Activated CD4-positive, CD25-positive, alpha-beta regulatory T cell (primary cell): Measurements from ENCODE around the gene GPHA2.
A peak's percentile ranks its signal among the peaks of the same experiment; 100 is the strongest.

Experiments used
- DNase-seq, 4 experiments: peaks; one replicate each; lab custom pipeline; 2025; lab: John Stamatoyannopoulos, UW

The GPHA2 gene

GRCh38 chr11:64930340-64930739 lies 5.4 kb downstream of the GPHA2 start:
- no peak for DNase-seq

DNA sequence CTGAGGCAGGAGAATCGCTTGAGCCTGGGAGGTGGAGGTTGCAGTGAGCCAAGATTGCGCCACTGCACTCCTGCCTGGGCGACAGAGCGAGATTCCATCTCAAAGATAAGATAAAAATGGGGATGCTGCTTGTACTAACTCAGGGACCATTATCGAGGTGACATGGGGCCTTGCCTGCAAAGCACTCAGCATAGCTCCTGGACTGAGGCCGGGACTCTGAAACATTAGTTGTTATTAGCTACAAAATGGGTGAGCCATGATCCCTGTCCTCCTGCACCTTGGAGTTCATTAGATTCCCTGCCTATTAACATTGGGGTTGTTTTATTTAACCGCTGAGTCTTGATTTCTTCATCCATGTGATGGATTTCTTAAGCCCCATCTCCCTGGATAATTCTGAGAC lies 6.1 kb downstream of the GPHA2 start:
- DNase-seq = no peak

GRCh38 chr11:64928957-64929356 lies 6.7 kb downstream of the GPHA2 start:
- DNase-seq = no peak

DNA sequence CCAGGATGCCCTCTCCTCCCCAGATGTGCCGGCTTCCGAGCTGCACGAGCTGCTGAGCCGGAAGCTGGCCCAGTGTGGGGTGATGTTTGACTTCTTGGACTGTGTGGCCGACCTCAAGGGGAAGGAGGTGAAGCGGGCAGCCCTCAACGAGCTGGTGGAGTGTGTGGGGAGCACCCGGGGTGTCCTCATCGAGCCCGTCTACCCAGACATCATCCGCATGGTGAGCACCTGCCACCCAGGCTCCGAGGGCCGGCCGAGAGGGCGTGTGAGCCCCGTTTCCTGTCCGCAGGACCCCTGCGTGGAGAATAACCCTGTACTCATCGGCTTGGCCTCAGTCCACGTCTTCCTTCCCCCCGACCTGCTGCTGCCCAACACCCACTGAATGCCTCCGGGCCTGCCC lies 9.0 kb downstream of the GPHA2 start:
- no peak for DNase-seq

- no peak for DNase-seq
Measured at GRCh38 chr11:64925536-64926436, 9.9 kb downstream of the GPHA2 start.

DNA sequence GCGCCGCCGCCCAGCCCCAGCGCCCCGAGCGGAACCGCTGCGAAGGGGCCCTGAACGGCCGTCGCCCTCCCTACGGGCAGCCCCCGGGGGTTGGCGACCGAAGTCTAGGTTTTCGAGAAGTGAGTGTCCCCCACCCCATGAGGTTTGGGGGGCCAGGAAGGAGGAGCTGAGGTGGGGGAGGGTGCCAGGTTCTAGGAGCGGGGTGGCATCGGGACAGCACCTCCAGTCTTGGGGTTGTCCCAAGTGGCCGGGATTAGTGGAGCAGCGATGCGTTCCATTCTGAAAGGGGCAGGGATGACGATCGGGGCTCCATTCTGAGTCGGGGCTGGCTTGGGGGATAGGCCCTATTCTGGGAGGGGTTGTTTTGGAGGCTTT lies 10.8 kb downstream of the GPHA2 start:
- no peak for DNase-seq

- DNase-seq = peak; percentile 75 to 85 (median 80)
Measured at GRCh38 chr11:64923944-64924909, 11.5 kb downstream of the GPHA2 start, which contains the start of gene PPP2R5B. PPP2R5B (plus strand) TSS chr11:64924689; CDS start chr11:64925735, 1,046 bp downstream.

- DNase-seq = no peak
Measured at GRCh38 chr11:64923151-64923661, 12.5 kb downstream of the GPHA2 start.

DNA sequence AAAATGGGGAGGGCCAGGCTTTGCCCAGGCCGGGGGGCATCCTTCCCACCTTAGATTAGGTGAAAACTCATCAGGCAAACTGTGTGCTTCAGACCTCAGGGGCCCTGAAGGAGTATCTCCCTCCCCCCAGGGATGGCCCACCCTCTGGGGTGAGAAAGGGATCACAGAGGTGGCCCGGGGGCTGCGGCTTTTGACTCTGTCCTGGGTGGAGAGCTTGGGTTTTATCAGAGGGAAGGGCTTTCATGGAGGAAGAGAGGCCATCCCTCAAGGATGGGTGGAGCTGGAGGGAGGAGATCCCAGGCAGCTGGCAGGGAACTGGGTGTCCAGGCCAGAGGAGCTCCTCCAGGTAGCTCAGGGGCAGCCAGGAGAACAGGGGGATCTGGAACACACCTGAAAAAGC lies 14.3 kb downstream of the GPHA2 start:
- no peak for DNase-seq

DNA sequence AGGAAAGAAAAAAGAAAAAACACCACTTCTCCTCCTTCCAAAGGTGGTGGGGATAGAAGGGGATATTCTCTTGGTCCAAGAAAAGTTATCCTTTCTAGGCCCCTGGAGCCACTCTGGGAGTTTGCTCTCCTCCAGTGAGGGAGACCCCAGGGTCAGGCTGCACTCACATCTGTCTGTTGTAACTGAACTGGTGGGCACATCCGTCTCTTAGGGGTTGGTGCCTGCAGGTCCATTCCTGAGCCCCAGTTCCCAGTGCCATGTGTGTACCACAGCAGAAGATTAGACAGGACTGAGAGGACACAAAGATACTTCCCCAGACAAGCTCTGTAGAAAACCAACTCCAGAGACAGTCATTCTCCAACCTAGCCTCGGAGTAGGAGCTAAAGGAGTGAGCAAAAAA lies 15.6 kb downstream of the GPHA2 start:
- DNase-seq = no peak

GRCh38 chr11:64919627-64920026 lies 16.1 kb downstream of the GPHA2 start:
- no peak for DNase-seq

- DNase-seq = no peak
Measured at GRCh38 chr11:64918017-64918416, 17.7 kb downstream of the GPHA2 start.

GRCh38 chr11:64917663-64917995 lies 18.1 kb downstream of the GPHA2 start:
- DNase-seq = no peak

DNA sequence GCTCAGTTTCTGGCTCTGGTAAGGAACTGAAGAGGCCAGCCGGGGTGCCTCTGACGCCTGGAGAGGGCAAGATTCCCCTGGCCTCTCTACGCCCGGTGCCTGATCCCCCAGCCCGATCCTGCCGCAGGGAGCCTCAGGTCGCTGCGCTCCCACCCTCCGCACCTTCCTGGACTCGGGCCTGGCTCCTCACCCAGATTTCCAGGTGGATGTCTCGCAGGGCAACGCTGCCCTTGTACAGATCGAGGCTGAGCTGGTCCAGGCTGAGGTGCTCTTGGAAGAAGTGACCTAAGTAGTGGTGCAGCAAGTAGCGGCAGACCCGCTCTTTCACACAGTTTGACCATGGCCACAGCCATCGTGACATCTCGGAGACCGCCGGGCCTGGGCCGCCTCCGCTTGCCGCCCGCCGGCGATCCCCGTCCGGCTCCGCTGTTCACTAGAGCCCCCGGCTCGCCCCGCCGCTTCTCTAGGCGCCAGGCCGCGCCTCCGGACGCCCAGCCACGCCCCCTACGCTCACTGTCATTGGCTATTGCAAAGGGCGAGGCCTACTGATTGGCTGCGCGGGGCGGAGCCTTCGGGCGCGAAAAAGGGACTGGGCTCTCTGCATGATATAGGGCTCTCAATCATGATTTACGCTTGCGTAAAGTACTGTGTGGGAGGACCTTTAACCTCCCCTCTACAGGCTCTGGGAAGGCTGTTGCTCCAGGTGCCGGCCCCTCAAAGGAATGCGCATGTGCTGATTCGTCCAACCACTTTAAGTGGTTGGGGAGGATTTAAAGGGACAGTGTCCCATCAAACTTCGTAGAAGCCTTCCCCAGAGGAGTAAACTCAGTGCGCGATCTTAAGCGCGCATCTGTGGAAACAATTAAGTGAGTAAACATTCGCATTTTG lies 18.7 kb downstream of the GPHA2 start, which contains the start of gene ATG2A:
TSS of gene ATG2A (minus strand) at position 435 of the 888 bp plus-strand sequence. CDS start at position 361, 74 bp downstream.
- DNase-seq = peak; percentile 97 to 98 (median 98)

DNA sequence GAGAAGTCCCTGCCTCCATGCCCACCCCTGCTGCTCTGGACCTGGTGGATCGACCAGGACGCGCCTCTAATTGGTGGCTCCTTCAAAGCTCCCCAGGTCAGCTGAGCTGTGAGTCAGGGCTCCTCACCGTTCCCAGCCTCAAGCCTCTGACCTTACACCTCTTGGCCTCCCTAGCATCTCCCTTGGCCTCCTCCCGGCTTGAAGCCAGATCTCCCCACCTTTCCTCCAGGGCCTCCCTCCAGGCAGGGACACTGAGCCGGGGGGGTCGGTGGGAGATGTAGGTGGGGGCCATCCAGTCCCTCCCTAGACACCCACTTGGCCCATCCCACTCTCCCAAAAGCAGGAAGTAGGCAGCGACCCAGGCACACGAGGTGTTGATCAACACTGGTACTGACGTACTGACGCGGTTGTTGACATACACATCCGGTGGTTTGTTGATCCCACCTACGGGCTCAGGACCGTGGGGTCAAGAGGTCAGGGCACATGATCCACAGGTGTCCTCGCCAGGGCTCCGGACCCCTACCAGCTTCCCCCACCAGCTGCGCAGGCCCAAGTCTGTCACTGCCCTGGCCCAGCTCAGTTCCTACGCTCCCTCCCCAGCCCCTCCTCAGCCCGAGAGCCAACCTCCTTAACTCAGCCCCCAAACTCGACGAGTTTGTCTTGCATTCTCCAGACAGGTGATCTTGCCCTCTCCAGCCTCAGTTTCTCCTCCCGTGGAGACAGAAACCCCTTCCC lies 19.5 kb downstream of the GPHA2 start:
- no peak for DNase-seq

DNA sequence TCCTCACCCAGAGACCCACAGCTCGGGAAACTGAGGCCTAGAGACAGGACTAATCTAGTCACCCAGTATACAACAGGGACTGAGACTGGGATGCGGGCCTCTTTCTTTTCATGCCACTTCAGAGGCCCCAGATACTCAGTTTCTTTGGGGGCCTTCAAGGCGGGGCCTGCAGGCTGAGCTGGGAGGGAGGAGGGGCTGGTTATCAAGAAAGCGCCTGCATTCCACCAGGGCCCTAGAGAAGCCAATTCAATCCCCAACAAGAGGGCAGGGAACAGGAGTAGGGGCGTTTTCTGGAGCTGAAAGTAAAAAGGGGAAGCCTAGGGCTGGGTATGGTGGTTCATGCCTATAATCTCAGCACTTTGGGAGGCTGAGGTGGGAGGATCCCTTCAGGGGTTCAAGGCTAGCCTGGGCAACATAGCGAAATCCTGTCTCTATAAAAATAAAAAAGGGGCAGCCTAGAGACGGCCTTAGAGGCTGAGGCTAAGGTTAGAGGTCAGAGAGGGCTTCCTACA lies 20.3 kb downstream of the GPHA2 start:
- no peak for DNase-seq

DNA sequence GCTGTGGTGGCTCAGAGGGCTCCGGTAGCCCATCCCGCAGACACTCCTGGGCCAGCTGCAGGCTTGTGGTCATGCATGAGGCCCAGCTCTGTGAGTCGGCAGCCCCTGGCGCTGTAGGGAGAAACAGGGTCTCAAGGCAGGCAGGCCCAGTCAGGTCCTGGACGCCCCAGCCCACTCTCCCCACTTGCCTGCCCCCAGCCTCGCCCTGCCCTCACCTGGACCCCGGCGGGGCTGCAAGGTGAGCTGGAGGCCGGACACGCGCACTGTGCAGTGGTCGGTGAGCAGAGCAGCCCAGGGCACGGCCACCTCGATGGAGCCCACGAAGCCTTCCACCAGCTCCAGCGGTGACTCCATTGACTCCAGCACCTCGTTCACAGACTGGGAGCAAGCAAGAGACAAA lies 21.6 kb downstream of the GPHA2 start:
- DNase-seq = no peak

DNA sequence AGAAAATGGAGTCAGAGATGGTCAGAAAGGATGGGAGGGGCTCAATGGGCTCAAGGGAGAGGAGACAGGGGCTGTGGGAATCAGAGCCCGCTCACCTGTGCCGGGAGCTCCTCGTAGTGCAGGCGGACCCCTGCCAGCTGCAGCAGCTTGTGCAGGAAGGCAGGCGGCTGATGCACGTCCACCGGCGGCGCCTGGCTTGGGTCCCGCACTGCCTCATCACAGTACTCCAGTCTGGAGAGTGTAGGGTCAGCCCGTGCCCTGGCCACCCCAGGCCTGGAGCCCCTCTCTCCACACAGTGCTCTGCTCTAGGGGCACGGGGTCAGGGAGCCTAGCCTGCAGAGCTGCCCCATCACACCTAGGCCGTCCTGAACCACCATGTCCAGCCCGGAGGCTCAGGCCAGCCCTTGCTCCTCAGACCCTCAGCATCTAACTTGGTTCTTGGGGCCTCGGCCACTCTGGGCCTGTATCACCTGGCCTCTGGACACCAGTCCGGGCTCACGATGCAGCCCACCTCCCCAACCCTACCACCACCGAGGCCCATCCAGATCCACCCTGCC lies 22.4 kb downstream of the GPHA2 start:
- DNase-seq = no peak

- DNase-seq = no peak
Measured at GRCh38 chr11:64911689-64912088, 24.0 kb downstream of the GPHA2 start.

DNA sequence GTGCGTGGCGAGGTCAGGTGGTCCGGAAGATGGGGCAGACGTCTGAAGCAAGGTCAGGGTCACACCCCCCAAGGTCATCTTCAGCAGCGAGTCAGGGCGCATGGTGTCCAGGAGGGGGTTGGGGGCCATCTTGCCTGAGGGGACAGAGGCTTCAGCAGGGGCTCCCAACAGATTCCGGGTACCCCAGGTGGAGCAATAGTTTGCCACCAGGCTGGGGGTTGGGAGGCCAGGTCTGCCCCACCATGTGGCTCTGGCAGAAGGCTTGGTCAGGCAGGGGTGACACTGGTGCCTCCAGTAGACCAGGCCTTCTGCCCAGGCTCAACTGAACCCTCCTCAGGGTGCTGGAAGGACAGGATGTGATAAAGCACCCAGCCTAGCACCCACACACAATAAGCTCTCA lies 24.6 kb downstream of the GPHA2 start:
- DNase-seq = no peak
